Loucy (cell line): ENCODE measurements around the gene PCID2.

Source experiments
- H2AFZ ChIP-seq: fragments of 200-600 bp; sonication (generic); 2 replicates; pipeline ENCODE4 v1.6.0; 2016; ENCODE audit warnings: antibody characterized with exemption, mild to moderate bottlenecking, low read length, moderate library complexity
- H3F3A ChIP-seq: fragments of 200-600 bp; 2 replicates; pipeline ENCODE4 v1.6.0; 2016; ENCODE audit warnings: antibody characterized with exemption, low read depth, mild to moderate bottlenecking
- H3K27me3 ChIP-seq: fragments of 200-600 bp; sonication (generic); 2 replicates; pipeline ENCODE4 v1.6.1; 2014; ENCODE audit warnings: low read length, mild to moderate bottlenecking; ENCODE audit not compliant: insufficient read depth, poor library complexity, severe bottlenecking
- H3K36me3 ChIP-seq: fragments of 200-600 bp; sonication (generic); 2 replicates; pipeline ENCODE4 v1.6.1; 2016; ENCODE audit warnings: low read length; ENCODE audit not compliant: insufficient read depth
- H3K4me1 ChIP-seq: fragments of 200-600 bp; sonication (generic); 2 replicates; pipeline ENCODE4 v1.5.1; 2014; ENCODE audit warnings: low read length, mild to moderate bottlenecking; ENCODE audit not compliant: insufficient read depth, poor library complexity, severe bottlenecking
- H3K4me2 ChIP-seq: fragments of 200-600 bp; sonication (generic); 2 replicates; pipeline ENCODE4 v1.6.0; 2014; ENCODE audit warnings: antibody characterized with exemption, low read length, low read depth, mild to moderate bottlenecking; ENCODE audit not compliant: poor library complexity, severe bottlenecking
- H3K4me3 ChIP-seq: fragments of 200-600 bp; sonication (generic); 2 replicates; pipeline ENCODE4 v1.5.1; 2014; ENCODE audit warnings: low read length, mild to moderate bottlenecking, mixed read lengths; ENCODE audit not compliant: poor library complexity, severe bottlenecking
- H3K79me2 ChIP-seq: fragments of 200-600 bp; sonication (generic); 2 replicates; pipeline ENCODE4 v1.6.1; 2014; ENCODE audit warnings: low read length; ENCODE audit not compliant: insufficient read depth
- H3K9ac ChIP-seq: fragments of 200-600 bp; sonication (generic); 2 replicates; pipeline ENCODE4 v1.6.0; 2014; ENCODE audit warnings: mild to moderate bottlenecking, low read depth, low read length, moderate library complexity; ENCODE audit not compliant: poor library complexity, severe bottlenecking
- H3K9me2 ChIP-seq: fragments of 200-600 bp; sonication (generic); replicated peaks from 2 replicates; pipeline ENCODE4 v1.6.1; 2016; ENCODE audit warnings: low read depth, low read length, mixed read lengths
- H3K9me3 ChIP-seq: fragments of 200-600 bp; sonication (generic); 2 replicates; pipeline ENCODE4 v1.6.1; 2014; ENCODE audit warnings: mild to moderate bottlenecking, antibody characterized with exemption, low read length, low read depth; ENCODE audit not compliant: insufficient read depth
- H4K20me1 ChIP-seq: fragments of 200-600 bp; sonication (generic); 2 replicates; pipeline ENCODE4 v1.6.0; 2014; ENCODE audit warnings: antibody characterized with exemption, low read length, mild to moderate bottlenecking; ENCODE audit not compliant: insufficient read depth, poor library complexity, severe bottlenecking
- CTCF ChIP-seq: fragments of 200-600 bp; sonication (generic); conservative IDR thresholded peaks from 2 replicates; pipeline ENCODE4 v1.5.1; 2014; ENCODE audit warnings: mild to moderate bottlenecking, antibody characterized with exemption, low read length
- EZH2phosphoT487 ChIP-seq: fragments of 200-600 bp; IDR thresholded peaks from 2 replicates; pipeline ENCODE4 v1.6.1; 2018; ENCODE audit warnings: antibody characterized with exemption, mild to moderate bottlenecking, moderate library complexity, borderline replicate concordance

Gene PCID2

GRCh38 chr13:113232208-113233003 is 23.9 kb upstream of the PCID2 start:
- no peaks in the 10 kb centered on the region for H3K79me2 ChIP-seq
- no peak overlapping the region for H2AFZ ChIP-seq
- no peak overlapping the region for H3K4me3 ChIP-seq
- H3K9me2 ChIP-seq = no peaks in the 10 kb centered on the region
- TF ChIP-seq CTCF (no peak), EZH2phosphoT487 (no peak)
- no peaks in the 10 kb centered on the region for H4K20me1 ChIP-seq
- H3K9ac ChIP-seq = no peak overlapping the region
- H3K27me3 ChIP-seq = no peaks in the 10 kb centered on the region
- peaks cover 50% of the 10 kb centered on the region; the same call in 1 of the 2 replicates for H3K36me3 ChIP-seq
- H3K9me3 ChIP-seq = no peaks in the 10 kb centered on the region
- H3F3A ChIP-seq = no peaks in the 10 kb centered on the region
- H3K4me2 ChIP-seq = no peak overlapping the region
- no peaks in the 10 kb centered on the region for H3K4me1 ChIP-seq

- Histone ChIP-seq H3K4me1 (no peaks in the 10 kb centered on the region), H3K9ac (no peak overlapping the region), H4K20me1 (no peaks in the 10 kb centered on the region), H3F3A (no peaks in the 10 kb centered on the region), H3K9me3 (no peaks in the 10 kb centered on the region), H3K79me2 (no peaks in the 10 kb centered on the region), H2AFZ (no peak overlapping the region), H3K4me2 (no peak overlapping the region), H3K4me3 (no peak overlapping the region), H3K27me3 (no peaks in the 10 kb centered on the region), H3K36me3 (peaks cover 55% of the 10 kb centered on the region; the same call in 1 of the 2 replicates), H3K9me2 (no peaks in the 10 kb centered on the region)
- TF ChIP-seq CTCF (no peak), EZH2phosphoT487 (no peak)
Observed at GRCh38 chr13:113231306-113232207, 23.1 kb upstream of the PCID2 start.

- Histone ChIP-seq H4K20me1 (no peaks in the 10 kb centered on the region), H3K4me1 (no peaks in the 10 kb centered on the region), H3K27me3 (no peaks in the 10 kb centered on the region), H3K9ac (no peak overlapping the region), H3K36me3 (peaks cover 69% of the 10 kb centered on the region; the same call in 1 of the 2 replicates), H3K4me2 (no peak overlapping the region), H3K9me3 (no peaks in the 10 kb centered on the region), H3K4me3 (no peak overlapping the region), H3F3A (no peaks in the 10 kb centered on the region), H3K9me2 (no peaks in the 10 kb centered on the region), H3K79me2 (no peaks in the 10 kb centered on the region), H2AFZ (no peak overlapping the region)
- TF ChIP-seq EZH2phosphoT487 = no peak
Observed at GRCh38 chr13:113229791-113230190, 21.3 kb upstream of the PCID2 start.
